ENCODE results near the gene LINGO4. TPM values are rescaled to one million over a fixed set of nuclear protein-coding genes. Genes with fewer than 3 reads are reported as not detected.

LINGO4 gene
- total and polyA plus RNA-seq, 2 of the 13 experiments (the other 11 are each of a cell fraction or from before 2014, with no cell fraction given): 0.02 to 0.05 TPM

DNA sequence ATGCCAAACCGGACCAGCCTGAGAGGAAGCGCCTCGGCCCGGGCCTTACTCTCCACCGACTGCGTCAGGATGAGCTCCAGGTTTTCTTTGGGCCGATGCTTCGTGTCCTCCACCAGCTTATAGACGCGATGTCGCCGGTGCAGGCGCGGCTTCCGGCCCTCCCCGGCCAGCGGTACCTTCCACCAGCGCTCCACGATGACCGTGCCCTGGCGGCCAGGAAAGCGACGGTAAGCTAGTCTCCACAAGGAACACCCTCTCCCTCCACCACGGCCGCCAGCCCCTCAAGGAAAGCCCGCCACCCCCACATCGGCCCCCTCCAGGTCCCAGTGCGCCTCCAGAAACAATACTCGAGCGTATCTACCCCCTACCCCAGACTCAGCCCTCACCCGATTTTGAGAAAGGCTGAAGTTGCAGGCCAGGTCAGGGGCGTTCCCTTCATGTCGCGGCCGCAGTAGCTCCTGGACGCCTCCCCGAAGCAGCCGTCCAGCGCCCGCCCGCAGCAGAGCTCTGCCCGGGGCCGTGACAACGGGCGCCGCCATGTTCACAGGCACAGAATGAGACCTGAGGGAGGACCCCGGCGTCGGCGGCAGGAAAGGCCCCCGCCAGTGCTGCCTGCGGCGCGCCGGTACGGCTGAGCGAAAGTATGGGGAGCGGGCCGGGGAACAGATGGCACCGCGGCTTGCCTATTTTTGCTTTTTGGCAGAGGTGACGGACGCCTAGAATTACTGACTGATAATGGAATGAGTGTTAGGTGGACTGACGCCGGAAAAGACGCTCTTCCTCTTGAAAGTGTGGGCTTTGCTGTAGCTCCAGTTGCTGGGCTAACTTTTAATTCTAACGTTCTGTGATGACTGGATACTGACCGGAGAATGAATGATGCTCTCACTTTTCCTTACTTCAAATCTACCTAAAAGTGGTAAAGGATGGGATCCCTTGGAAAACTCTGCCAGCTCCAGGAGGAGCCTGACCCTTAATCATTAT is 42.0 kb downstream of the LINGO4 start, which contains the start of gene MRPL9 (continued):
- TF ChIP-seq, protein P1, sequence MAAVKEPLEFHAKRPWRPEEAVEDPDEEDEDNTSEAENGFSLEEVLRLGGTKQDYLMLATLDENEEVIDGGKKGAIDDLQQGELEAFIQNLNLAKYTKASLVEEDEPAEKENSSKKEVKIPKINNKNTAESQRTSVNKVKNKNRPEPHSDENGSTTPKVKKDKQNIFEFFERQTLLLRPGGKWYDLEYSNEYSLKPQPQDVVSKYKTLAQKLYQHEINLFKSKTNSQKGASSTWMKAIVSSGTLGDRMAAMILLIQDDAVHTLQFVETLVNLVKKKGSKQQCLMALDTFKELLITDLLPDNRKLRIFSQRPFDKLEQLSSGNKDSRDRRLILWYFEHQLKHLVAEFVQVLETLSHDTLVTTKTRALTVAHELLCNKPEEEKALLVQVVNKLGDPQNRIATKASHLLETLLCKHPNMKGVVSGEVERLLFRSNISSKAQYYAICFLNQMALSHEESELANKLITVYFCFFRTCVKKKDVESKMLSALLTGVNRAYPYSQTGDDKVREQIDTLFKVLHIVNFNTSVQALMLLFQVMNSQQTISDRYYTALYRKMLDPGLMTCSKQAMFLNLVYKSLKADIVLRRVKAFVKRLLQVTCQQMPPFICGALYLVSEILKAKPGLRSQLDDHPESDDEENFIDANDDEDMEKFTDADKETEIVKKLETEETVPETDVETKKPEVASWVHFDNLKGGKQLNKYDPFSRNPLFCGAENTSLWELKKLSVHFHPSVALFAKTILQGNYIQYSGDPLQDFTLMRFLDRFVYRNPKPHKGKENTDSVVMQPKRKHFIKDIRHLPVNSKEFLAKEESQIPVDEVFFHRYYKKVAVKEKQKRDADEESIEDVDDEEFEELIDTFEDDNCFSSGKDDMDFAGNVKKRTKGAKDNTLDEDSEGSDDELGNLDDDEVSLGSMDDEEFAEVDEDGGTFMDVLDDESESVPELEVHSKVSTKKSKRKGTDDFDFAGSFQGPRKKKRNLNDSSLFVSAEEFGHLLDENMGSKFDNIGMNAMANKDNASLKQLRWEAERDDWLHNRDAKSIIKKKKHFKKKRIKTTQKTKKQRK (IDR thresholded peaks at IDR 0.05; ENCODE audit: low read length): no peak
- TF ChIP-seq ARID3A (IDR thresholded peaks at IDR 0.05; ENCODE audit: low read depth, low read length) (no peak), POLR2A (IDR thresholded peaks at IDR 0.05; ENCODE audit: insufficient read depth in 1 of 2, low read depth in 2 of 2, low read length in 2 of 2) (peak; percentile 69 to 72), MIER3 (CRISPR knock-in tag; IDR thresholded peaks at IDR 0.05; ENCODE audit: borderline replicate concordance) (no peak), ZNF616 (CRISPR knock-in tag; IDR thresholded peaks at IDR 0.05; ENCODE audit: low read depth) (peak; percentile 83), PLRG1 (conservative IDR thresholded peaks at IDR 0.05) (no peak), ARNT2 (CRISPR knock-in tag; IDR thresholded peaks at IDR 0.05; ENCODE audit: low read depth) (no peak), CSRNP1 (CRISPR knock-in tag; IDR thresholded peaks at IDR 0.05) (peak; percentile 84; the same call in 1 of the 2 replicates), SYNCRIP (IDR thresholded peaks at IDR 0.05; ENCODE audit: insufficient read depth, low read depth, low read length) (no peak), MAF1 (CRISPR knock-in tag; IDR thresholded peaks at IDR 0.05; ENCODE audit: borderline replicate concordance) (peak; percentile 51; the same call in 1 of the 2 replicates), ZNF776 (CRISPR knock-in tag; IDR thresholded peaks at IDR 0.05) (peak; percentile 59; the same call in 1 of the 2 replicates), RXRB (CRISPR knock-in tag; IDR thresholded peaks at IDR 0.05; ENCODE audit: borderline replicate concordance) (peak; percentile 40; the same call in 1 of the 2 replicates), HOXA3 (CRISPR knock-in tag; IDR thresholded peaks at IDR 0.05) (peak; percentile 85), POGZ (CRISPR knock-in tag; IDR thresholded peaks at IDR 0.05) (peak; percentile 41; the same call in 1 of the 2 replicates), POLR2AphosphoS2 (IDR thresholded peaks at IDR 0.05; ENCODE audit: low read depth, low read length) (no peak), PHF20 (CRISPR knock-in tag; IDR thresholded peaks at IDR 0.05) (peak; percentile 99), PHB2 (IDR thresholded peaks at IDR 0.05; ENCODE audit: partially characterized antibody) (no peak), RBM39 (IDR thresholded peaks at IDR 0.05; ENCODE audit: low read depth, low read length, poor library complexity, severe bottlenecking) (peak; percentile 57)
- TF ChIP-seq, protein P2, sequence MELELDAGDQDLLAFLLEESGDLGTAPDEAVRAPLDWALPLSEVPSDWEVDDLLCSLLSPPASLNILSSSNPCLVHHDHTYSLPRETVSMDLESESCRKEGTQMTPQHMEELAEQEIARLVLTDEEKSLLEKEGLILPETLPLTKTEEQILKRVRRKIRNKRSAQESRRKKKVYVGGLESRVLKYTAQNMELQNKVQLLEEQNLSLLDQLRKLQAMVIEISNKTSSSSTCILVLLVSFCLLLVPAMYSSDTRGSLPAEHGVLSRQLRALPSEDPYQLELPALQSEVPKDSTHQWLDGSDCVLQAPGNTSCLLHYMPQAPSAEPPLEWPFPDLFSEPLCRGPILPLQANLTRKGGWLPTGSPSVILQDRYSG (CRISPR knock-in tag; IDR thresholded peaks at IDR 0.05): no peak
- TF ChIP-seq, protein P3, sequence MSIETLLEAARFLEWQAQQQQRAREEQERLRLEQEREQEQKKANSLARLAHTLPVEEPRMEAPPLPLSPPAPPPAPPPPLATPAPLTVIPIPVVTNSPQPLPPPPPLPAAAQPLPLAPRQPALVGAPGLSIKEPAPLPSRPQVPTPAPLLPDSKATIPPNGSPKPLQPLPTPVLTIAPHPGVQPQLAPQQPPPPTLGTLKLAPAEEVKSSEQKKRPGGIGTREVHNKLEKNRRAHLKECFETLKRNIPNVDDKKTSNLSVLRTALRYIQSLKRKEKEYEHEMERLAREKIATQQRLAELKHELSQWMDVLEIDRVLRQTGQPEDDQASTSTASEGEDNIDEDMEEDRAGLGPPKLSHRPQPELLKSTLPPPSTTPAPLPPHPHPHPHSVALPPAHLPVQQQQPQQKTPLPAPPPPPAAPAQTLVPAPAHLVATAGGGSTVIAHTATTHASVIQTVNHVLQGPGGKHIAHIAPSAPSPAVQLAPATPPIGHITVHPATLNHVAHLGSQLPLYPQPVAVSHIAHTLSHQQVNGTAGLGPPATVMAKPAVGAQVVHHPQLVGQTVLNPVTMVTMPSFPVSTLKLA (IDR thresholded peaks at IDR 0.05): no peak

All from HepG2 (cell line).